HFF-Myc (cell line): ENCODE data around the gene CMTM3.
A peak's percentile ranks its signal among the peaks of the same experiment; 100 is the strongest.

Experiments
- DNase-seq: peaks from one replicate; pipeline ENCODE4 v3.0.0-alpha.2; 2011; ENCODE audit warnings: low read depth; ENCODE audit errors: extremely low read depth
- H3K4me3 ChIP-seq: replicated peaks from 2 replicates; pipeline ENCODE4 v1.5.1; 2011; ENCODE audit warnings: low read depth, mild to moderate bottlenecking, control low read depth, low read length
- TF ChIP-seq, protein P1 (sequence below): IDR thresholded peaks from 2 replicates; pipeline ENCODE4 v1.5.1; 2012; ENCODE audit warnings: mild to moderate bottlenecking, low read depth, low read length, control low read depth; ENCODE audit errors: missing control alignments

Gene CMTM3

DNA sequence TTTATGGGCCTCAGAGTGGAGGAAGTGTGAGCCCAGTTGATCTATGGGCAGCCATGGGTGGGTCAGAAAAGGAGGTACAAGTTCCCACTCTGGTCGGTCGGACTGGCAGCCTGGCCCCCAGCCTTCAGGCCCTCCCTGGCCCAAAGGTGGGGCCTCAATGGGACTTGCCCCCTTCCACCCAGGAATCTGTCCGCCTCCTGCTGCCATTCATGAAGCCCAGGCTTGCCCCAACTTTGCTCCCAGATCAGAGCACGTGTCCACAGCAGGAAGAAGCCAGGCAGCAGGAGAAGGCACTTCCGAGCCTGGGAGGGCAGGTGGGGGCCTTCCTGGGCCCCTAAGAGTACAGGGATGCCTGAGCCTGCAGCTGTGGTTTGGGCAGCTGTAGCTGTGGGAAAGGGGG, 3.0 kb upstream of the CMTM3 start:
- no peak overlapping the region for H3K4me3 ChIP-seq
- TF ChIP-seq, protein P1, sequence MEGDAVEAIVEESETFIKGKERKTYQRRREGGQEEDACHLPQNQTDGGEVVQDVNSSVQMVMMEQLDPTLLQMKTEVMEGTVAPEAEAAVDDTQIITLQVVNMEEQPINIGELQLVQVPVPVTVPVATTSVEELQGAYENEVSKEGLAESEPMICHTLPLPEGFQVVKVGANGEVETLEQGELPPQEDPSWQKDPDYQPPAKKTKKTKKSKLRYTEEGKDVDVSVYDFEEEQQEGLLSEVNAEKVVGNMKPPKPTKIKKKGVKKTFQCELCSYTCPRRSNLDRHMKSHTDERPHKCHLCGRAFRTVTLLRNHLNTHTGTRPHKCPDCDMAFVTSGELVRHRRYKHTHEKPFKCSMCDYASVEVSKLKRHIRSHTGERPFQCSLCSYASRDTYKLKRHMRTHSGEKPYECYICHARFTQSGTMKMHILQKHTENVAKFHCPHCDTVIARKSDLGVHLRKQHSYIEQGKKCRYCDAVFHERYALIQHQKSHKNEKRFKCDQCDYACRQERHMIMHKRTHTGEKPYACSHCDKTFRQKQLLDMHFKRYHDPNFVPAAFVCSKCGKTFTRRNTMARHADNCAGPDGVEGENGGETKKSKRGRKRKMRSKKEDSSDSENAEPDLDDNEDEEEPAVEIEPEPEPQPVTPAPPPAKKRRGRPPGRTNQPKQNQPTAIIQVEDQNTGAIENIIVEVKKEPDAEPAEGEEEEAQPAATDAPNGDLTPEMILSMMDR: no peak

DNA sequence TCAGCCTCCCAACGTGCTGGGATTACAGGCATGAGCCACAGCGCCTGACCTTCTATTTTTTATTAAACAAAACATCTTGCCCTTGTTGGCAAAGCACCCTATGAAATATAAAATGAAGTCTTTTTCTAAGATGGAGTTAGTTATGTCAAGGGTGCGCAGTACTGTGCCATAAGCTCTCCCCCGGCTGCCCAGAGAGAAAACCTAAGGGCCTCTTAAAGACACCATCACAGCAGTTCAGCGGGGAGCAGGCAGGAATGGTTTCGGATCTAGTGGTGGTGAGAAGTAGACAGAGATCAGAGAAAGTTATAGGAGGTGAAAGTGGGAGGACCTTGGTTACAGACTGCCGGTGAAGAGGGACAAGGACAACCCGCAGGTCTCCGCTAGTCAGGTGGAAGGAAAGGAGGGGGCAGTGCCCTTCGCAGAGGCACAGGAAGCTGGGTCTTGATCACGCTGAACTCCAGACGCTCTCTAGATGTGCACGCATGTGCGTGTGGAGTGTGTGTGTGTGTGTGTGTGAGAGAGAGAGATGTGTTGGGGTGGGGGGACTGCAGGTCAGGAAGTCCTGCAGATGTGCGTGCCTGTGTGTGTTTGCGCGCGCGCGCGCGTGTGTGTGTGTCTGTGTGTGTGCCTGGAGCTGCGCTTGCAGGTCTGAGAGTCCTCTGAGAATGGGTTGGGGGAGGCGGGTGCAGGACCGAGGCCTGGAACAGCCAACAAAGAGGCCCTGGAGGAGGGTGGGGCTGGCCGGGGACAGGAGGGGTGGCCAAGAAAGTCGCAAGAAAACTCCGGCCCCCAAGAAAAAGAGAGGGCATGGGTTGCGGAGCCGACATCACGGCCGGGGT, 748 bp upstream of the CMTM3 start:
- H3K4me3 ChIP-seq: peak overlapping the region; percentile 74
- TF ChIP-seq, protein P1: no peak
- no peak for DNase-seq

More for the DNA sequence above, 3.0 kb upstream of the CMTM3 start:
- DNase-seq: no peak

DNA sequence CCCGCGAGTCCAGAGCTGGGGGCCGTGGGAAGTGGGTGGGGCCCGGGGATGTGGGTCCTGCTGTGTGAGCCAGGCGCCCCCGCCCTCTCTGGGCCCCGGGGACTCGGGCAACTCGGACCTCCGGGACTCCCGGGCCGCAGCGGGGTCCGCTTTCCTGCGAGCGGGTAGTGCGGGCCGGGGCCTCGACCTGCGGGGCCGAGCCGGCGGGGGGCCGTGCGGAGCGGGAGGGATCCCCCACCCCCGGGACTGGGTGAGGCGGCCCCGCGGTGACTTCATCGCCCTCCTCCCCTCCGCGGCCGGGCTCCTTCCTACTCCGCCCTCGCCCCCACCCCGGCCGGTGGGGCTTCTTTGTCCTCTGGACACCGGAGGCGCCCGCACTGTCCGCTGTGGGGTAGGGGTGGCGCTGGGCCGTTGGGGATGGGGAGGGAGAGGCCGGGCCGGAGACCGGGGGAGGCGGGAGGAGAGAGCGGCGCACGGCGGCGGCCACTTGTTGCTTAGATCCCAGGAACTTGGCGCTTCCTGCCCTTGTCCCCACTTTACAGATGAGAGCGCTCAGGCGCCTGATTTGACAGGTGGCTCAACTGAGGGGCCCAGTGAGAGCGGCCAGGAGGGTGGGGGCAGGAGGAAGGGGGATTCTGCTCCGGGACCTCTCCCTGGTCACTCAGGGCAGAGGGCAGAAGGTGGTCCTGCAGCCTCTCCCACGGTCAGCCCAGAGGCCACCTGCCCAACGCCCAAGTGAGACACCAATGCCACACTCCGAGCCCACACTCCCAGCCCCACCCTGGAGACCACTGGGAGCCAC, 874 bp downstream of the CMTM3 start:
- DNase-seq: no peak
- peak overlapping the region; percentile 74 for H3K4me3 ChIP-seq
- TF ChIP-seq, protein P1: no peak

DNA sequence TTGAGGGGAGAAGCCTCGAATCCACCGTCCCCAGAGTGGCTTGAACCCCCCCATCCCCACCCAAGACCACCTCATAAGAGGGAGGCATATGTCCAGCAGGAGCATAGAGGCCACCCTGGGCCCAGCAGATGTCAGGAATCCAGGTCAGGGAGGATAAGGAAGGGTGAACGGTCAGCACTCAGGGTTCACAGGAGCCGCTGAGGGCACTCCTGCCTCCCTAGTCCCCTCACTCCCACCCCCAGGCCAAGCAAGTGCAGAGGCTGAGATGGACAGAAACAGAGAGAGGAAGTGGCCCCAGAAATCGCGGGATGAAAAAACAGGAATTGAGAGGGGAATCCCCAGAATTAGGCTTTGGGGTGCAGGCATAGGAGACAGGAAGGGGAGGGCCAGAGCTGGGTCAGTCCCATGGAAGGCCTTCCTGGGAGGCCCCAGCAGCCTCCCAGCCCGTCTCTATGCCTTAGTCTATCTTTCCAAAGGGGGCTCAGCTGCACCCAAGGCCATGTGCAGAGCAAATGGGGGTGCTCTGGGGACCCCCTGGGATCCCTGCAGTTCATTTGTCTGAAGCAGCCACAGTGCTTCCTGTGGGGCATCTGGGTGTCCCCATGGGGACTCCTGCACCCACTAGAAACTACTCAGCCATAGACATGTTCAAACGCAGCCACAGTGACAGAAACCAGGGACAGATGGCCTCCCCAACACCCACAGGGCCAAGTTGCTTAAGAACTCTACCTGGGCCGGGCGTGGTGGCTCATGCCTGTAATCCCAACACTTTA, 1.7 kb downstream of the CMTM3 start:
- H3K4me3 ChIP-seq: peak overlapping the region; percentile 74
- TF ChIP-seq, protein P1: no peak
- DNase-seq: no peak

DNA sequence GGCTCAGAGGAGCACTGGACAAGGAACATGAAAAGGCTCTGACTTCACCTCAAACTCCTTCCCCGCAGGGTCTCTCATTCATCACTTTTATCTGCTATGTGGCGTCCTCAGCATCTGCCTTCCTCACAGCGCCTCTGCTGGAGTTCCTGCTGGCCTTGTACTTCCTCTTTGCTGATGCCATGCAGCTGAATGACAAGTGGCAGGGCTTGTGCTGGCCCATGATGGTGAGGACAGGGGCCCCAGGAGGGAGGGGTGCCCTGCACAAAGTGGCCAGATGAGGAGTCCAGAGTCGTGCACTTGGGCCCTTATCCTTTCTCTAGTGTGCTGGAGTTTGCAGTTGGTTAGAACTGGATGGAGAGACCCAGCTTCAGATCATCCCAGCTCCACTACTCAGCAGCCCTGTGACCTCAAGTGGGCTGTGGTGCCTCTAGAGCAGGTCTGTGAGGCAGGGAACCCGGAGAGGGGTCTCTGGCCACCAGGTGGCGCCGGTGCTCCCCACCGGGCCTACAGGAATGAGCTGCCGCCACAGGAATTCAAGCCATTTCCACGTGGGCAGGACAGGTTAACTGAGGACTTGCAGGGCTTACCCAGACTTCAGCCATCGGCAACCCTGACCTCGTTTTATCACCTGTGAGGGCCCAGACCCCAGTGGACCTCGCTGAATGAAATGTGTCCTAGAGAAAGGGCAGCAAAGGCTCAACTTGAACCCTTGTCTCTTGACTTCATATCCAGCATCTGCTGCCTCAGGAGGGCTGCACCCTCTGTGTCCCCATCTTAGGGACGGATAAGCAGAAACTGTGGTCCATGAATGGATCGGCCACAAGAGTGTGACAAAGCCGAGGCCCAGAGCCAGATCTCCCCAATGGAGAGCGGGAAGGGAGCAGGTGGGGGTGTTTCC, 4.0 kb downstream of the CMTM3 start:
- peak; percentile 71 for DNase-seq
- H3K4me3 ChIP-seq: no peak overlapping the region
- TF ChIP-seq, protein P1: peak; percentile 96

DNA sequence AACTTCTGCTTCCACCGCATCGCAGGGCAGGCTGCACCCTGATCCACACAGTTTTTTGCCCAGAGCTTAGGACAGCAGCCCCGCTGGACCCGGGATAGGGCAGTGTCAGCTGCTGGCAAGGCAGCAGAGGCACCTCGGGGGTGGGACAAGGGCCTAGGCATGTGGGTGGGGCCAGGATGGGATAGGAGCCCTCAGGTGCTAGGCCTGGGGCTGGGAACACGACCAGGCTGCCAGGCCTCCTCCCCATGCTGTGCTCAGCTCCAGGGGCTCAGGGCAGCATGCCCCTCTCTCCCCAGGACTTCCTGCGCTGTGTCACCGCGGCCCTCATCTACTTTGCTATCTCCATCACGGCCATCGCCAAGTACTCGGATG, 4.6 kb downstream of the CMTM3 start:
- no peak overlapping the region for H3K4me3 ChIP-seq
- TF ChIP-seq, protein P1: no peak
- DNase-seq: no peak
